ENCODE results near the gene YBX2. TPM values are rescaled to one million over a fixed set of nuclear protein-coding genes. Genes with fewer than 3 reads are reported as not detected.

The YBX2 gene
- polyA plus RNA-seq, 1 donor (not counting 4 experiments of a cell fraction or from before 2014, with no cell fraction given): 0.05 TPM

DNA sequence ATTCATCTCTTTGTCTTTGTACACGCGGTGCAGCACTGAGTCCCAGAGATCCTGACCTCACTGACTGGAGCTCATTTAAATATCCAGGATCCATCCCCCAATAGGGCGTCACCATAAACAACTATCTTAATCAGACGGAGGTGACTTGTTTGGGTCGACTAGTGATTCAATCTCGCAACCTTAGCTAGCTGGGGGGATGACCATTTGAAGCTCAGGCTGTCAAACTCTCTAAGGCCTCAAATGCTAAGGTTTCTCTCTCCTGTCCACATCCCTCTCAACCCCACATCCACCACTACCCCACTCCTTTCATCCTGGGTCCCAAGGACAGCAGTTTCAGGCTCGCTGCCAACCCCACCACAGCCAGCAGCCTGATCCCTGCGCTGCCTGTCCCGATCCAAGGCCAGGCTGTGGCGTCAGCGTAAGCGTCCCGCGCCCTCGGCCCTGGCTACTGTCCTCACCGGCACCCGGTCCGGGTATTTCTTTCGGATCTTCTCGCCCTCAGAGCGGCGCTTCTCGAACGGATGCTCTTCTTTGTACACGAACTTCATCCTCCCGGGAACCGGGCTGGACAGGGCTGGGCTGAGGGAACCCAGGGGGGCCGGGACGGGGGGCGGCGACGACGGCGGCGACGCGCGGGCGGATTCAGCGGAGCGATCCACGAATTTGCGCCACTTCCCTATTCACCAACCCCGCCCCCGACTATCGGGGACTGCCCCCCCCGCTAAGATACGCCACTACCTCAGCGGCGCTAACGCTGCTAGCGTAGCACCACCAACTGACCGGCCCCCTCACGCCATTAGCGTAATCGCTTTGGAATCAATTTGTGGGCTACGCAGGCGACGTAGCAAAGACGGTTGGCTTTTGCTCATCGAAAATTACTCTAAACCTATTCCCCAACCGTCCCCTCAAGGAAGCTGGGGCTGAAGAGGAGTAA, 52.4 kb downstream of the YBX2 start, which contains the start of gene GABARAP:
TSS of gene GABARAP (minus strand) at position 667 of the 934 bp plus-strand sequence. CDS start at position 548, 119 bp downstream.
- no peaks in the 10 kb centered on the region for H4K20me1 ChIP-seq (ENCODE audit: control insufficient read depth, extremely low read depth, insufficient read depth, low read length)
- H3K4me1 ChIP-seq (ENCODE audit: control insufficient read depth, extremely low read depth, insufficient read depth, low read length): peaks cover 25% of the 10 kb centered on the region
- no peak for DNase-seq (ENCODE audit: low read depth, low spot score)
- H3K79me2 ChIP-seq (ENCODE audit: control insufficient read depth, insufficient read depth, low read length): peaks cover 31% of the 10 kb centered on the region
- H3K36me3 ChIP-seq (ENCODE audit: control insufficient read depth in 2 of 2, extremely low read depth in 1 of 2, insufficient read depth in 2 of 2, low read length in 2 of 2): peaks cover 22 to 24% of the 10 kb centered on the region in 2 experiments
- peak within 1 kb of the TSS; percentile 72 for H2AFZ ChIP-seq (ENCODE audit: control insufficient read depth, low read length)
- TF ChIP-seq, protein P1, sequence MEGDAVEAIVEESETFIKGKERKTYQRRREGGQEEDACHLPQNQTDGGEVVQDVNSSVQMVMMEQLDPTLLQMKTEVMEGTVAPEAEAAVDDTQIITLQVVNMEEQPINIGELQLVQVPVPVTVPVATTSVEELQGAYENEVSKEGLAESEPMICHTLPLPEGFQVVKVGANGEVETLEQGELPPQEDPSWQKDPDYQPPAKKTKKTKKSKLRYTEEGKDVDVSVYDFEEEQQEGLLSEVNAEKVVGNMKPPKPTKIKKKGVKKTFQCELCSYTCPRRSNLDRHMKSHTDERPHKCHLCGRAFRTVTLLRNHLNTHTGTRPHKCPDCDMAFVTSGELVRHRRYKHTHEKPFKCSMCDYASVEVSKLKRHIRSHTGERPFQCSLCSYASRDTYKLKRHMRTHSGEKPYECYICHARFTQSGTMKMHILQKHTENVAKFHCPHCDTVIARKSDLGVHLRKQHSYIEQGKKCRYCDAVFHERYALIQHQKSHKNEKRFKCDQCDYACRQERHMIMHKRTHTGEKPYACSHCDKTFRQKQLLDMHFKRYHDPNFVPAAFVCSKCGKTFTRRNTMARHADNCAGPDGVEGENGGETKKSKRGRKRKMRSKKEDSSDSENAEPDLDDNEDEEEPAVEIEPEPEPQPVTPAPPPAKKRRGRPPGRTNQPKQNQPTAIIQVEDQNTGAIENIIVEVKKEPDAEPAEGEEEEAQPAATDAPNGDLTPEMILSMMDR (optimal IDR thresholded peaks at IDR 0.05 in 1 of 3, IDR thresholded peaks at IDR 0.05 in 1 of 3, conservative IDR thresholded peaks at IDR 0.05 in 1 of 3; ENCODE audit: extremely low read depth in 1 of 3, insufficient read depth in 2 of 3, low read length in 3 of 3): peak in 1 of 3 experiments; percentile 1
- TF ChIP-seq EZH2 (IDR thresholded peaks at IDR 0.05; ENCODE audit: low read length): no peak
- no peaks in the 10 kb centered on the region for H3K27me3 ChIP-seq (ENCODE audit: control insufficient read depth, extremely low read depth, insufficient read depth, low read length)
- no peaks in the 10 kb centered on the region for H3K9me3 ChIP-seq (ENCODE audit: control insufficient read depth, low read depth, low read length)
- peak; percentile 26 for FAIRE-seq
- H3K27ac ChIP-seq (ENCODE audit: control insufficient read depth, insufficient read depth, low read length): peak within 1 kb of the TSS; percentile 99
- H3K4me3 ChIP-seq (ENCODE audit: control insufficient read depth in 2 of 3, extremely low read depth in 1 of 3, insufficient read depth in 2 of 3, low read depth in 1 of 3, low read length in 3 of 3): peak within 1 kb of the TSS; percentile 68 to 90 (median 69)
- H3K9ac ChIP-seq (ENCODE audit: control insufficient read depth, extremely low read depth, insufficient read depth, low read length): peak within 1 kb of the TSS; percentile 96
- dilution Hi-C loops (cut with MboI; ENCODE audit: extremely low pct_ligation_motif_present, low sequenced_read_pairs): no loop called here
- peak within 1 kb of the TSS; percentile 95 for H3K4me2 ChIP-seq (ENCODE audit: control insufficient read depth, extremely low read depth, insufficient read depth, low read depth, low read length)
- no peaks in the 10 kb centered on the region for H3K9me1 ChIP-seq (ENCODE audit: control insufficient read depth, extremely low read depth, insufficient read depth, low read length)

DNA sequence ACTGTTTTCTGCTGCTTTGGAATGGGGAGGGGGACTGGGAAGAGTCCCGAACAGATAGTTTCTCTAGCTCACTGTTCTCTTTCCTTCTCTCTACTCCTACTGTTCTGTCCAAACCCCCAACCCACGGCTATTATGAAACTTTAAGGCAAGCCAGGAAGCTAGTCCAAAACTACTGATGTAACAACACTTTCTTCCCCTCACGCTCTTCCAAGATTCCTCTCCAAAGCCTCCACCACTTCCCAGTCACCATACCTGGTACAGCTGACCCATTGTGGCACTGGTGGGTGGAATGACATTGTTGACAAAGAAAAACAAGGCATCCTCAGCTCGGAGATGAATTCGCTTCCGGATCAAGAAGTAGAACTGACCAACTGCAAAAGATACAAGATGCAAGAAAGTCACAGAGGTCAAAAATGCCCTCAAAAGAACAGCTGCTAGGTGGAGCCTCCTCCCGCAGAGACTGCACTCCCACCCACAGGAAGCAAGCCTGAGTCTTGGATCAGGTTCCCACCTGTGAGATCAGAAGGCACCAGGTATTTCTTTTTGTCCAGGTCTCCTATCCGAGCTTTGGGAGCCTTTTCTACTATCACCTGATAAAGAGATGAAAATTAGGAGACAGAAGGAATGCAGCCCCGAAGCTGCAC, 53.2 kb downstream of the YBX2 start:
- Histone ChIP-seq H3K4me2 (ENCODE audit: control insufficient read depth, extremely low read depth, insufficient read depth, low read depth, low read length) (peak overlapping the region; percentile 95), H3K9me1 (ENCODE audit: control insufficient read depth, extremely low read depth, insufficient read depth, low read length) (no peaks in the 10 kb centered on the region), H3K79me2 (ENCODE audit: control insufficient read depth, insufficient read depth, low read length) (peaks cover 35% of the 10 kb centered on the region), H3K9ac (ENCODE audit: control insufficient read depth, extremely low read depth, insufficient read depth, low read length) (peak overlapping the region; percentile 96), H4K20me1 (ENCODE audit: control insufficient read depth, extremely low read depth, insufficient read depth, low read length) (no peaks in the 10 kb centered on the region), H2AFZ (ENCODE audit: control insufficient read depth, low read length) (no peak overlapping the region), H3K4me1 (ENCODE audit: control insufficient read depth, extremely low read depth, insufficient read depth, low read length) (peaks cover 25% of the 10 kb centered on the region), H3K27ac (ENCODE audit: control insufficient read depth, insufficient read depth, low read length) (peak overlapping the region; percentile 99), H3K27me3 (ENCODE audit: control insufficient read depth, extremely low read depth, insufficient read depth, low read length) (no peaks in the 10 kb centered on the region), H3K4me3 (ENCODE audit: control insufficient read depth in 2 of 3, extremely low read depth in 1 of 3, insufficient read depth in 2 of 3, low read depth in 1 of 3, low read length in 3 of 3) (peak overlapping the region; percentile 68 to 90 (median 69)), H3K36me3 (ENCODE audit: control insufficient read depth in 2 of 2, extremely low read depth in 1 of 2, insufficient read depth in 2 of 2, low read length in 2 of 2) (peaks cover 20 to 23% of the 10 kb centered on the region in 2 experiments), H3K9me3 (ENCODE audit: control insufficient read depth, low read depth, low read length) (no peaks in the 10 kb centered on the region)
- dilution Hi-C loops (cut with MboI; ENCODE audit: extremely low pct_ligation_motif_present, low sequenced_read_pairs): no loop called here
- no peak for DNase-seq (ENCODE audit: low read depth, low spot score)
- FAIRE-seq: peak; percentile 46
- no peak for TF ChIP-seq EZH2 (IDR thresholded peaks at IDR 0.05; ENCODE audit: low read length)
- TF ChIP-seq, protein P1 (optimal IDR thresholded peaks at IDR 0.05 in 1 of 3, IDR thresholded peaks at IDR 0.05 in 1 of 3, conservative IDR thresholded peaks at IDR 0.05 in 1 of 3; ENCODE audit: extremely low read depth in 1 of 3, insufficient read depth in 2 of 3, low read length in 3 of 3): no peak
